Activated CD4-positive, alpha-beta T cell treated with anti-CD3 and anti-CD28 coated beads for 24 hours (primary cell): ENCODE results near the gene OGN.

ENCODE experiments used
- DNase-seq, 2 donors: peaks; one replicate each; pipeline ENCODE4 v3.0.0-alpha.2; 2020; ENCODE audit warnings: low read depth in 2 of 2

OGN gene

GRCh38 chr9:92405818-92406217 is 1.4 kb upstream of the OGN start:
- DNase-seq: no peak

- DNase-seq: no peak
Measured at GRCh38 chr9:92402826-92403745, 1.3 kb downstream of the OGN start.

- no peak for DNase-seq
Measured at GRCh38 chr9:92402360-92402759, 2.0 kb downstream of the OGN start.

GRCh38 chr9:92397853-92398252 is 6.5 kb downstream of the OGN start:
- no peak for DNase-seq

GRCh38 chr9:92395617-92396016 is 8.8 kb downstream of the OGN start:
- no peak for DNase-seq

GRCh38 chr9:92393686-92394085 is 10.7 kb downstream of the OGN start:
- no peak for DNase-seq

- DNase-seq: no peak
Measured at GRCh38 chr9:92392690-92393089, 11.7 kb downstream of the OGN start.

GRCh38 chr9:92385953-92386352 is 18.4 kb downstream of the OGN start:
- no peak for DNase-seq

GRCh38 chr9:92385477-92385876 is 18.9 kb downstream of the OGN start:
- DNase-seq: no peak

GRCh38 chr9:92385001-92385400 is 19.4 kb downstream of the OGN start:
- DNase-seq: no peak

- no peak for DNase-seq
Measured at GRCh38 chr9:92384375-92384774, 20.0 kb downstream of the OGN start.

GRCh38 chr9:92381775-92382174 is 22.6 kb downstream of the OGN start:
- no peak for DNase-seq

- no peak for DNase-seq
Measured at GRCh38 chr9:92380603-92381002, 23.8 kb downstream of the OGN start.

GRCh38 chr9:92378865-92379560 is 25.4 kb downstream of the OGN start:
- no peak for DNase-seq

GRCh38 chr9:92377876-92378275 is 26.5 kb downstream of the OGN start:
- no peak for DNase-seq

- no peak for DNase-seq
Measured at GRCh38 chr9:92373167-92373566, 31.2 kb downstream of the OGN start.

GRCh38 chr9:92369075-92369474 is 35.3 kb downstream of the OGN start:
- no peak for DNase-seq

- no peak for DNase-seq
Measured at GRCh38 chr9:92360083-92360482, 44.3 kb downstream of the OGN start.

- no peak for DNase-seq
Measured at GRCh38 chr9:92359394-92359995, 44.9 kb downstream of the OGN start.

- no peak for DNase-seq
Measured at GRCh38 chr9:92353051-92353450, 51.3 kb downstream of the OGN start.

GRCh38 chr9:92350740-92351133 is 53.6 kb downstream of the OGN start:
- DNase-seq: no peak
